Endothelial cell of umbilical vein (primary cell): Measurements from ENCODE around the gene UBE2H. TPM values are rescaled to one million over a fixed set of nuclear protein-coding genes. Genes with fewer than 3 reads are reported as not detected.
A peak's percentile ranks its signal among the peaks of the same experiment; 100 is the strongest.

Experiments
- BruUV-seq: library from RNA; stranded (reverse); fragments of 400-500 nt; replicated peaks from 2 replicates; lab custom pipeline; 2021; lab: Mats Ljungman, UMichigan
- CTCF ChIA-PET: fragments of 300-600, 350-600 bp; sonication (Branson Sonifier 250); formaldehyde crosslinking; loops from one replicate; lab custom pipeline; 2021; ENCODE audit warnings: antibody characterized with exemption, inconsistent platforms; lab: Charles Lee
- POLR2A ChIA-PET: fragments of 300-600, 350-600 bp; sonication (Branson Sonifier 250); formaldehyde crosslinking; loops from one replicate; lab custom pipeline; 2021; ENCODE audit warnings: antibody characterized with exemption, inconsistent platforms; lab: Charles Lee
- DNase-seq: peaks from one replicate; pipeline ENCODE4 v3.0.0-alpha.2; 2011; ENCODE audit warnings: low read depth, low spot score
- FAIRE-seq: peaks from 2 replicates; lab custom pipeline; 2011; peaks lifted over from hg19 to GRCh38; lab: Jason Lieb, UNC
- H2AFZ ChIP-seq: 2 replicates; pipeline ENCODE4 v1.6.0; 2012; ENCODE audit warnings: low read depth, low read length, control low read depth, inconsistent platforms
- H3K27ac ChIP-seq: 2 replicates; pipeline ENCODE4 v1.5.1; 2011; ENCODE audit warnings: low read depth, mild to moderate bottlenecking, control low read depth, low read length, moderate library complexity; ENCODE audit not compliant: insufficient read depth
- H3K27me3 ChIP-seq, 2 experiments: 2 replicates each; pipeline versions ENCODE4 v1.6.0 to v1.6.1; 2011; ENCODE audit warnings: low read length in 2 of 2, mixed read lengths in 1 of 2; ENCODE audit not compliant: control insufficient read depth in 2 of 2, insufficient read depth in 2 of 2
- H3K36me3 ChIP-seq, 2 experiments: 2 replicates in 1 of 2; 3 replicates in 1 of 2; pipeline ENCODE4 v1.5.1; 2011; ENCODE audit warnings: low read length in 2 of 2, mild to moderate bottlenecking in 1 of 2, moderate library complexity in 1 of 2; ENCODE audit not compliant: control insufficient read depth in 2 of 2, insufficient read depth in 2 of 2; ENCODE audit errors: extremely low read depth in 1 of 2
- H3K4me1 ChIP-seq: 3 replicates; pipeline ENCODE4 v1.5.1; 2011; ENCODE audit warnings: mild to moderate bottlenecking, low read length; ENCODE audit not compliant: control insufficient read depth, insufficient read depth; ENCODE audit errors: extremely low read depth
- H3K4me2 ChIP-seq: 2 replicates; pipeline ENCODE4 v1.6.1; 2011; ENCODE audit warnings: low read length, control low read depth, mixed read lengths; ENCODE audit not compliant: insufficient read depth
- H3K4me3 ChIP-seq, 3 experiments: fragments of 200-600 bp in 1 of 3; sonication (generic), shearing (Covaris generic) in 1 of 3; replicated peaks in 1 of 3; 2 replicates each; pipeline ENCODE4 v1.5.1; 2011 to 2016; ENCODE audit warnings: control low read depth in 3 of 3, low read length in 3 of 3, mild to moderate bottlenecking in 2 of 3, inconsistent platforms in 1 of 3, low read depth in 1 of 3, moderate library complexity in 1 of 3; ENCODE audit not compliant: insufficient read depth in 1 of 3
- H3K79me2 ChIP-seq: 2 replicates; pipeline ENCODE4 v1.6.0; 2012; ENCODE audit warnings: low read length, inconsistent platforms; ENCODE audit not compliant: control insufficient read depth, insufficient read depth
- H3K9ac ChIP-seq: replicated peaks from 2 replicates; pipeline ENCODE3; 2011; ENCODE audit warnings: low read length, control low read depth; ENCODE audit not compliant: insufficient read depth; ENCODE audit errors: extremely low read depth
- H3K9me1 ChIP-seq: replicated peaks from 3 replicates; pipeline ENCODE4 v1.6.0; 2011; ENCODE audit warnings: mild to moderate bottlenecking, low read length; ENCODE audit not compliant: control insufficient read depth, insufficient read depth; ENCODE audit errors: extremely low read depth
- H3K9me3 ChIP-seq: replicated peaks from 2 replicates; pipeline ENCODE4 v1.5.1; 2012; ENCODE audit warnings: low read length, inconsistent platforms; ENCODE audit not compliant: control insufficient read depth, insufficient read depth
- H4K20me1 ChIP-seq: replicated peaks from 2 replicates; pipeline ENCODE3; 2011; ENCODE audit warnings: mild to moderate bottlenecking, low read length; ENCODE audit not compliant: control insufficient read depth, insufficient read depth; ENCODE audit errors: extremely low read depth
- CTCF ChIP-seq, 2 donors: IDR thresholded peaks; 1 replicate in 1 of 2; 2 replicates in 1 of 2; pipeline ENCODE4 v1.5.1; 2011; ENCODE audit warnings: low read length in 2 of 2, mild to moderate bottlenecking in 2 of 2, moderate library complexity in 2 of 2, control low read depth in 1 of 2, inconsistent platforms in 1 of 2, low read depth in 1 of 2; ENCODE audit not compliant: insufficient read depth in 1 of 2; ENCODE audit errors: extremely low read depth in 1 of 2
- EZH2 ChIP-seq: IDR thresholded peaks from 2 replicates; pipeline ENCODE4 v1.6.1; 2012; ENCODE audit warnings: borderline replicate concordance, low read depth, mild to moderate bottlenecking, moderate library complexity, low read length, inconsistent platforms; ENCODE audit not compliant: severe bottlenecking
- FOS ChIP-seq: IDR thresholded peaks from 2 replicates; pipeline ENCODE4 v1.6.1; 2011; ENCODE audit warnings: mild to moderate bottlenecking, low read length, moderate library complexity, borderline replicate concordance; ENCODE audit not compliant: insufficient read depth
- GATA2 ChIP-seq: IDR thresholded peaks from 2 replicates; pipeline ENCODE4 v1.7.0; 2011; ENCODE audit warnings: low read depth, mild to moderate bottlenecking, moderate library complexity, mixed read lengths, low read length; ENCODE audit not compliant: insufficient read length, insufficient read depth
- JUN ChIP-seq: IDR thresholded peaks from 2 replicates; pipeline ENCODE4 v1.6.1; 2011; ENCODE audit warnings: borderline replicate concordance, low read depth; ENCODE audit not compliant: insufficient read length, insufficient read depth
- POLR2AphosphoS5 ChIP-seq: IDR thresholded peaks from 2 replicates; pipeline ENCODE4 v1.6.1; 2012; ENCODE audit warnings: low read depth, mild to moderate bottlenecking, control low read depth, low read length, moderate library complexity; ENCODE audit not compliant: insufficient read depth
- dilution Hi-C: fragments of 300-500 bp; cut with MboI; formaldehyde crosslinking; loops from one replicate; pipeline ENCODE4 v1.15.0; 2019; ENCODE audit warnings: low sequenced_read_pairs; ENCODE audit not compliant: extremely low pct_ligation_motif_present
- intact Hi-C: fragments of 100-400 bp; cut with micrococcal nuclease; formaldehyde crosslinking; loops from one replicate; pipeline ENCODE4 v1.10.0; 2022
- polyA plus RNA-seq, 4 experiments: library from polyadenylated mRNA; depleted of rRNA in 3 of 4; stranded (reverse) in 3 of 4; unstranded in 1 of 4; fragments of >200 nt; gene quantifications; 2 replicates each; pipeline versions ENCODE4 v1.2.1 to v1.2.3, GENCODE V29; 2011 to 2012; ENCODE audit warnings: missing spikeins in 1 of 4
- total RNA-seq: library from RNA; stranded (reverse); gene quantifications from 2 replicates; pipeline ENCODE4 v1.2.3, GENCODE V29; 2021

The UBE2H gene
- total and polyA plus RNA-seq, 2 donors (not counting 3 experiments of a cell fraction or from before 2014, with no cell fraction given), result 51.7 to 90.1 TPM

GRCh38 chr7:129845972-129846327 lies 106.8 kb downstream of the UBE2H start:
- TF ChIP-seq POLR2AphosphoS5, result no peak
- peak; percentile 69 for TF ChIP-seq JUN
- TF ChIP-seq FOS, result peak; percentile 94
- no peak for TF ChIP-seq GATA2
- no peak for TF ChIP-seq EZH2
- TF ChIP-seq CTCF (IDR thresholded peaks at IDR 0.05; ENCODE audit: extremely low read depth in 1 of 2, insufficient read depth in 1 of 2, low read depth in 1 of 2, low read length in 2 of 2), result no peak
- dilution Hi-C loops (no loop called here), intact Hi-C loops (loop anchor here (2.0 kb wide), 1 partner anchor 105 kb away; no protein-coding TSS in a partner anchor)
- H3K36me3 ChIP-seq, result peaks cover 2 to 3% of the 10 kb centered on the region in 2 experiments
- POLR2A ChIA-PET, result no interaction called here
- DNase-seq (peak; percentile 74), FAIRE-seq (peak; percentile 80)
- no peak overlapping the region for H3K4me3 ChIP-seq
- peaks cover 19% of the 10 kb centered on the region for H3K79me2 ChIP-seq
- BruUV-seq, result no TSS peak
- H2AFZ ChIP-seq, result no peak overlapping the region
- peaks cover 47% of the 10 kb centered on the region for H3K4me1 ChIP-seq
- peak overlapping the region; percentile 39 for H3K4me2 ChIP-seq
- H4K20me1 ChIP-seq, result no peaks in the 10 kb centered on the region
- peak overlapping the region; percentile 66 for H3K27ac ChIP-seq
- no peaks in the 10 kb centered on the region for H3K9me1 ChIP-seq
- CTCF ChIA-PET, result interaction anchor here (1.0 to 3.9 kb wide), 2 partner anchors 10 to 21 kb away, joined by 4 to 17 read pairs; no protein-coding TSS in a partner anchor
- H3K9me3 ChIP-seq, result no peaks in the 10 kb centered on the region
- no peak overlapping the region for H3K9ac ChIP-seq
- H3K27me3 ChIP-seq, result no peaks in the 10 kb centered on the region
